ENCODE data around the gene RHOA. TPM values are rescaled to one million over a fixed set of nuclear protein-coding genes. Genes with fewer than 3 reads are reported as not detected.

RHOA gene
- total and polyA plus RNA-seq, 2 donors (not counting 1 experiment from before 2014, with no cell fraction given), result 548 to 1,002 TPM

GRCh38 chr3:49428752-49429080, 16.9 kb upstream of the RHOA start:
- no peak for DNase-seq (ENCODE audit: low read depth in 2 of 2)
- TF ChIP-seq CTCF (conservative IDR thresholded peaks at IDR 0.05 in 1 of 2, IDR thresholded peaks at IDR 0.05 in 1 of 2; ENCODE audit: low read depth in 1 of 2, low read length in 2 of 2) (no peak), EZH2 (IDR thresholded peaks at IDR 0.05; ENCODE audit: low read length, missing control alignments) (no peak)
- Histone ChIP-seq H2AFZ (ENCODE audit: low read length) (peak overlapping the region; percentile 99), H3K4me3 (replicated peaks in 1 of 4; ENCODE audit: control extremely low read depth in 1 of 4, insufficient read depth in 1 of 4, low read depth in 3 of 4, low read length in 4 of 4) (peak overlapping the region; percentile 69 to 86 (median 77)), H3K36me3 (ENCODE audit: control insufficient read depth, insufficient read depth, low read length) (peaks cover 2% of the 10 kb centered on the region), H3K79me2 (ENCODE audit: control insufficient read depth, insufficient read depth, low read length) (no peaks in the 10 kb centered on the region), H3K27ac (ENCODE audit: insufficient read depth, low read length) (peak overlapping the region; percentile 74), H3K4me2 (ENCODE audit: extremely low read depth, insufficient read depth, low read length) (peak overlapping the region; percentile 97), H3K4me1 (ENCODE audit: control insufficient read depth, extremely low read depth, insufficient read depth, low read length) (no peaks in the 10 kb centered on the region), H4K20me1 (ENCODE audit: control insufficient read depth, extremely low read depth, insufficient read depth, low read length) (no peaks in the 10 kb centered on the region), H3K9ac (ENCODE audit: insufficient read depth, low read length) (peak overlapping the region; percentile 75), H3K9me3 (ENCODE audit: control insufficient read depth, insufficient read depth, low read depth, low read length) (no peaks in the 10 kb centered on the region), H3K27me3 (ENCODE audit: control insufficient read depth, insufficient read depth, low read length) (no peaks in the 10 kb centered on the region)

GRCh38 chr3:49427586-49427985, 15.8 kb upstream of the RHOA start:
- Histone ChIP-seq H3K27me3 (ENCODE audit: control insufficient read depth, insufficient read depth, low read length) (no peaks in the 10 kb centered on the region), H3K4me2 (ENCODE audit: extremely low read depth, insufficient read depth, low read length) (no peak overlapping the region), H3K4me3 (replicated peaks in 1 of 4; ENCODE audit: control extremely low read depth in 1 of 4, insufficient read depth in 1 of 4, low read depth in 3 of 4, low read length in 4 of 4) (no peak overlapping the region), H3K27ac (ENCODE audit: insufficient read depth, low read length) (no peak overlapping the region), H3K79me2 (ENCODE audit: control insufficient read depth, insufficient read depth, low read length) (no peaks in the 10 kb centered on the region), H3K36me3 (ENCODE audit: control insufficient read depth, insufficient read depth, low read length) (peaks cover 2% of the 10 kb centered on the region), H3K9me3 (ENCODE audit: control insufficient read depth, insufficient read depth, low read depth, low read length) (no peaks in the 10 kb centered on the region), H4K20me1 (ENCODE audit: control insufficient read depth, extremely low read depth, insufficient read depth, low read length) (no peaks in the 10 kb centered on the region), H2AFZ (ENCODE audit: low read length) (no peak overlapping the region), H3K4me1 (ENCODE audit: control insufficient read depth, extremely low read depth, insufficient read depth, low read length) (peaks cover 6% of the 10 kb centered on the region), H3K9ac (ENCODE audit: insufficient read depth, low read length) (no peak overlapping the region)
- DNase-seq (ENCODE audit: low read depth in 2 of 2), result no peak
- TF ChIP-seq EZH2 (IDR thresholded peaks at IDR 0.05; ENCODE audit: low read length, missing control alignments), result no peak
- TF ChIP-seq CTCF (conservative IDR thresholded peaks at IDR 0.05 in 1 of 2, IDR thresholded peaks at IDR 0.05 in 1 of 2; ENCODE audit: low read depth in 1 of 2, low read length in 2 of 2), result no peak

GRCh38 chr3:49424816-49425215, 13.0 kb upstream of the RHOA start:
- no peak overlapping the region for H3K4me2 ChIP-seq (ENCODE audit: extremely low read depth, insufficient read depth, low read length)
- H3K27ac ChIP-seq (ENCODE audit: insufficient read depth, low read length), result no peak overlapping the region
- no peak overlapping the region for H3K9ac ChIP-seq (ENCODE audit: insufficient read depth, low read length)
- no peaks in the 10 kb centered on the region for H3K27me3 ChIP-seq (ENCODE audit: control insufficient read depth, insufficient read depth, low read length)
- no peak overlapping the region for H3K4me3 ChIP-seq (replicated peaks in 1 of 4; ENCODE audit: control extremely low read depth in 1 of 4, insufficient read depth in 1 of 4, low read depth in 3 of 4, low read length in 4 of 4)
- DNase-seq (ENCODE audit: low read depth in 2 of 2), result no peak
- H3K36me3 ChIP-seq (ENCODE audit: control insufficient read depth, insufficient read depth, low read length), result peaks cover 2% of the 10 kb centered on the region
- H3K9me3 ChIP-seq (ENCODE audit: control insufficient read depth, insufficient read depth, low read depth, low read length), result no peaks in the 10 kb centered on the region
- H3K79me2 ChIP-seq (ENCODE audit: control insufficient read depth, insufficient read depth, low read length), result no peaks in the 10 kb centered on the region
- H4K20me1 ChIP-seq (ENCODE audit: control insufficient read depth, extremely low read depth, insufficient read depth, low read length), result no peaks in the 10 kb centered on the region
- H2AFZ ChIP-seq (ENCODE audit: low read length), result no peak overlapping the region
- TF ChIP-seq CTCF (conservative IDR thresholded peaks at IDR 0.05 in 1 of 2, IDR thresholded peaks at IDR 0.05 in 1 of 2; ENCODE audit: low read depth in 1 of 2, low read length in 2 of 2) (no peak), EZH2 (IDR thresholded peaks at IDR 0.05; ENCODE audit: low read length, missing control alignments) (no peak)
- H3K4me1 ChIP-seq (ENCODE audit: control insufficient read depth, extremely low read depth, insufficient read depth, low read length), result peaks cover 20% of the 10 kb centered on the region

Measured in fibroblast of lung (primary cell).